Skin epidermis (tissue), 12 donors: ENCODE measurements around the gene NRAP.

Experiments used
- H3K27ac ChIP-seq, 21 experiments: fragments of 200-600 bp; sonication (generic) in 11 of 21; one replicate each; pipeline ENCODE4 v1.5.0; 2020; ENCODE audit warnings: mild to moderate bottlenecking in 3 of 21, inconsistent platforms in 2 of 21, moderate library complexity in 2 of 21
- H3K4me3 ChIP-seq, 7 experiments: fragments of 200-600 bp; sonication (generic) in 2 of 7; one replicate each; pipeline ENCODE4 v1.5.0; 2020; ENCODE audit warnings: inconsistent platforms in 2 of 7, mild to moderate bottlenecking in 2 of 7, moderate library complexity in 1 of 7

NRAP gene

GRCh38 chr10:113543107-113543955 lies 120.5 kb downstream of the NRAP start:
- Histone ChIP-seq H3K27ac (no peak overlapping the region), H3K4me3 (no peak overlapping the region)

DNA sequence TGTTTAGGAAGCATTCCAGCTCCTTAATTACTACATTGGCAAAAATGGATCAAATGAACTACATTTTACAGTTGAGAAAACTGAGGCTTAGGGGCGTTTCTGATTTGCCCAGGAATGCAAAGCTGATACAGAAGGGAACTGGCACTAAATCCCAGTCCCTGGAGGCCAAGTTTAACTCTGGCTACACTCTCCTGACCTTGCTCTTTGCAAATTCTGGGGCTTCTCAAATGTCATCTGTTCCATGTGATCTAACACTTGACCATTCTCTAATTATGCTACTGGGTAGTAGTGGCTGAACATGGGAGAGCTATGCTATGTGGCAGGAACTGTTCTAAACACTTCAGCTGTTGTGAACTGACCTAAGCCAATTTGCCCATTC lies 122.3 kb downstream of the NRAP start:
- no peak overlapping the region for H3K4me3 ChIP-seq
- H3K27ac ChIP-seq, result no peak overlapping the region

DNA sequence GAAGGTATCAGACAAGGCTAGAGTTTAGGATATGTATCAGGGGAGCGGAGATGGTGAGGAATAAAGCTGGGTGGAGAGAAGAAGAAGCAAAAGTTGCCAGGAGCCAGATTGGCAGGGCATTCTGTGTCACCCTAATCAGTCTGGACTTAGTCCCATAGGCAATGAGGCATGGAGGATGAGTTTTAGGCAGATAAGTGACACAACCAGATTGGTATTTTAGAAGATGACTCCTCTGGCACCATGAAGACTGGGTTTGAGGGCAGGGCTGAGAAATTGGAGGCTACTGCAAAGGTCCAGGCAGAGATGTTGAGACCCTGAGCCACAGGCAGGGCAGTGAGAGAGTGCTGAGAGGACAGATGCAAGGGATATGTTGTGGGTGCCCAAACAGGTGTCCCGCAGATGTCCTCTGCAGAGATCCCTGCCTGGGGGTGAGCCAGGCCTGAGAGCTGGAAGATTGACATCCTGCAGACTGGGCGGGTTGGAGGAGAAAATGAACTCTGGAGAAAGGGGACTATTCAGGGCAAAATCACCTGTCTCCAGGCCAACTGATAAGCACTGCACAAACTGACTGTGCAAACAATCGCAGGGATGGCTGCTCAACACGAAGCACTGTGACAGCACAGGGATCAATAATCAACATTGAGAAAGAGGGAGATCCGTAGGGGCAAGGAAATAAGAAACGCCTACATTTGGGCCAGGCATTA lies 122.8 kb downstream of the NRAP start:
- no peak overlapping the region for H3K27ac ChIP-seq

GRCh38 chr10:113539789-113540188 lies 124.1 kb downstream of the NRAP start:
- H3K4me3 ChIP-seq, result no peak overlapping the region
- H3K27ac ChIP-seq, result no peak overlapping the region

More for the DNA sequence above, 122.8 kb downstream of the NRAP start:
- H3K4me3 ChIP-seq, result no peak overlapping the region
